GM18499 (cell line): ENCODE data around the gene OR2B2.
A peak's percentile ranks its signal among the peaks of the same experiment; 100 is the strongest.

Experiments used
- ATAC-seq: cut with Tn5 transposase; IDR thresholded peaks from one replicate; pipeline ENCODE4 v1.9.1; 2021; ENCODE audit warnings: moderate number of reproducible peaks; ENCODE audit not compliant: insufficient read depth, unreplicated experiment

OR2B2 gene

DNA sequence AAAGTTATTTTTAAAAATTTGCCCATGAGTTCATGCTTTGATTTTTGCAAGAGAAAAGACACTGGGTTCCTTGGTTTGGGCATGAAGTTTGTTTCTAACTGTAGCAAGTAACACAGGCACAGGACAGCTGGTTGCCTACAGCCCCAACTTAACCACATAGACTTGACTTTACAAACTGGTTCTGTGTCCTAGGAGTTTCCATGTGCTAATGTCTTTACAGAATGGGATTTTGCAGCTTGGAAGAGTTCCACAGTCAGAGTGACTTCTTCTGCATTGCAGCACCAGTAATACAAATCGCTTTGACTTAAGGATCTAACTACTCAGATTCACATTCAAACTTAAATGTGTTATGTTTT, 44.3 kb downstream of the OR2B2 start:
- no peak for ATAC-seq

GRCh38 chr6:27867051-27867944, 44.9 kb downstream of the OR2B2 start:
- no peak for ATAC-seq

- no peak for ATAC-seq
These were observed 45.7 kb downstream of the OR2B2 start for GRCh38 chr6:27866357-27867050.

DNA sequence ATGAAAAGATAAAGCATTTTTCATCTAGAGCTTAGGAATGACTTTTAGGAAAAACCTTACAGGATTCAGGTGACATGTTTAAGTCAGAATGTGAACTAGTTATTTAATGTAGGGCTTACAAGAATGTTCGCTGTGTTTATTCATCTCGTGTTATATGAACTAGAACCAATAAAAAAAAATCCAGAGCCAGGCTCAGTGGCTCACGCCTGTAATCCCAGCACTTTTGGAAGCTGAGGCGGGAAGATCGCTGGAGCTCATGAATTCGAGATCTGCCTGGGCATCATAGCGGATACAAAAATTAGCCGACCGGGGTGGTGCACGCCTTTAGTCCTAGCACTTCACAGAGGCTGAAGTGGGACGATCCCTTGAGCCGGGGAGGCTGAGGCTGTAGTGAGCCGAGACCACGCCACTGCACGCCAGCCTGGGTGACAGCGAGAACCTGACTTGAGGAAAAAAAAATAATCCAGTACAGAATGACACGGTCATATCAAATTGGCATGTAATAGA, 46.3 kb downstream of the OR2B2 start:
- ATAC-seq: no peak

GRCh38 chr6:27864906-27865849, 47.0 kb downstream of the OR2B2 start:
- ATAC-seq: peak; percentile 60

GRCh38 chr6:27863962-27864905, 48.0 kb downstream of the OR2B2 start:
- no peak for ATAC-seq

DNA sequence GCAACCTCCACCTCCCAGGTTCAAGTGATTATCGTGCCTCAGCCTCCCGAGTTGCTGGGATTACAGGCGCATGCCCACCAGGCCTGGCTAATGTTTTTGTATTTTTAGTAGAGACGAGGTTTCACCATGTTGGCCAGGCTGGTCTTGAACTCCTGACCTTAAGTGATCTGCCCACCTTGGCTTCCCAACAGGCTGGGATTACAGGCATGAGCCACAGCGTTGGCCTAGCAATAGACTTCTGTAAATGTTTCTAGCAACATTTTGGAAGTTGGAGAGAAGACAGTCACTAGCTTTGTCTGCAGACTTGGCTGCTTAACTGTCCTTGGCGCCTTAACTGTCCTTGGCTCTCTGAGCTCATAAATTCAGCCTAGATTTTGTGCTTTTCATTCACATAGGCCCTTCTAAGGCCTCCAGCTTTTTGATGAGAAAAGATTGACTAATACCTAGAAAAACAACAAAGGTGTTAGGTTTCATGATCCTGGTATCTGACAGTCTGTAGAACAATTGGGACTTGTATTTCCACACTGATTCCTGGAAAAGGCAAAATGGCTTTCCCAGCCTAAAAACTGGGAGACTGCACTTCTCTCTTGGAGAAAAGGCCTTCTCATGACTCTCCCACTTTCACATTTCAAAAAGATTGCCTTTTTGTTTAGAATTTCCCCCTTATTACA, 49.7 kb downstream of the OR2B2 start:
- ATAC-seq: no peak

- ATAC-seq: no peak
These were observed 50.3 kb downstream of the OR2B2 start for GRCh38 chr6:27861861-27862260.

- no peak for ATAC-seq
These were observed 50.8 kb downstream of the OR2B2 start for GRCh38 chr6:27861276-27861840.
